HEK293T (cell line): ENCODE measurements around the gene RNU5B-1.
"Not testable (repeated sequence)": the region's sequence is repeated elsewhere in the genome, so short reads cannot be mapped to it uniquely, and the experiment has no call there.

ENCODE experiments used
- CTCF ChIA-PET: fragments of 350-600 bp; formaldehyde crosslinking; extraction: SDS; loops from one replicate; lab custom pipeline; 2021; ENCODE audit warnings: antibody characterized with exemption, inconsistent platforms; lab: Yijun Ruan, JAX
- POLR2A ChIA-PET: fragments of 350-600 bp; formaldehyde crosslinking; extraction: SDS; loops from one replicate; lab custom pipeline; 2020; ENCODE audit warnings: antibody characterized with exemption, inconsistent platforms; lab: Yijun Ruan, JAX
- DNase-seq: peaks from one replicate; pipeline ENCODE4 v3.0.0; 2012; ENCODE audit warnings: mixed read lengths; ENCODE audit errors: extremely low spot score
- ARNT ChIP-seq: fragments of 450-650 bp; IDR thresholded peaks from 2 replicates; pipeline ENCODE4 v1.6.1; 2017; ENCODE audit warnings: mild to moderate bottlenecking
- BHLHE40 ChIP-seq: fragments of 450-650 bp; IDR thresholded peaks from 2 replicates; pipeline ENCODE4 v1.6.1; 2016; ENCODE audit warnings: mild to moderate bottlenecking, moderate library complexity, borderline replicate concordance
- CTBP1 ChIP-seq: fragments of 450-650 bp; IDR thresholded peaks from 2 replicates; pipeline ENCODE4 v1.6.1; 2016; ENCODE audit warnings: borderline replicate concordance
- ELF4 ChIP-seq: fragments of 450-650 bp; IDR thresholded peaks from 2 replicates; pipeline ENCODE4 v1.6.1; 2017; ENCODE audit warnings: antibody characterized with exemption
- FOXA1 ChIP-seq: fragments of 450-650 bp; IDR thresholded peaks from 2 replicates; pipeline ENCODE4 v1.6.1; 2016; ENCODE audit warnings: mild to moderate bottlenecking
- FOXM1 ChIP-seq: fragments of 450-650 bp; IDR thresholded peaks from 2 replicates; pipeline ENCODE4 v1.6.1; 2017; ENCODE audit warnings: mild to moderate bottlenecking, borderline replicate concordance
- L3MBTL2 ChIP-seq: fragments of 450-650 bp; conservative IDR thresholded peaks from 2 replicates; pipeline ENCODE4 v1.6.1; 2016; ENCODE audit warnings: mild to moderate bottlenecking
- LEF1 ChIP-seq: fragments of 450-650 bp; IDR thresholded peaks from 2 replicates; pipeline ENCODE4 v1.6.1; 2017; ENCODE audit warnings: mild to moderate bottlenecking, borderline replicate concordance
- NFRKB ChIP-seq: fragments of 450-650 bp; IDR thresholded peaks from 2 replicates; pipeline ENCODE4 v1.6.1; 2016; ENCODE audit warnings: mild to moderate bottlenecking, moderate library complexity
- PKNOX1 ChIP-seq: fragments of 450-650 bp; IDR thresholded peaks from 2 replicates; pipeline ENCODE4 v1.6.1; 2016
- SP1 ChIP-seq: fragments of 450-650 bp; IDR thresholded peaks from 2 replicates; pipeline ENCODE4 v1.6.1; 2017
- SUZ12 ChIP-seq: fragments of 450-650 bp; IDR thresholded peaks from 2 replicates; pipeline ENCODE4 v1.6.1; 2016; ENCODE audit warnings: mild to moderate bottlenecking
- TARDBP ChIP-seq: fragments of 450-650 bp; IDR thresholded peaks from 2 replicates; pipeline ENCODE4 v1.6.1; 2016
- ZNF384 ChIP-seq: fragments of 450-650 bp; IDR thresholded peaks from 2 replicates; pipeline ENCODE4 v1.6.1; 2016

Gene RNU5B-1

GRCh38 chr15:65346856-65347598 is 42.5 kb downstream of the RNU5B-1 start:
- DNase-seq: no peak
- TF ChIP-seq NFRKB (no peak), SP1 (no peak), LEF1 (no peak), ZNF384 (no peak), ELF4 (no peak), FOXM1 (no peak), L3MBTL2 (no peak), SUZ12 (no peak), FOXA1 (no peak), ARNT (no peak), TARDBP (no peak), CTBP1 (no peak)
- POLR2A ChIA-PET: no interaction called here
- CTCF ChIA-PET: no interaction called here

GRCh38 chr15:65347756-65348155 is 43.3 kb downstream of the RNU5B-1 start:
- DNase-seq, POLR2A ChIA-PET, CTCF ChIA-PET: not testable (repeated sequence)

GRCh38 chr15:65349338-65349737 is 44.9 kb downstream of the RNU5B-1 start:
- TF ChIP-seq L3MBTL2: no peak
- TF ChIP-seq SP1: no peak
- no peak for TF ChIP-seq NFRKB
- TF ChIP-seq PKNOX1: no peak
- TF ChIP-seq FOXM1: no peak
- no peak for TF ChIP-seq CTBP1
- TF ChIP-seq FOXA1: no peak
- no peak for TF ChIP-seq TARDBP
- TF ChIP-seq ARNT: no peak
- no peak for TF ChIP-seq BHLHE40
- no peak for TF ChIP-seq SUZ12
- TF ChIP-seq ELF4: no peak
- POLR2A ChIA-PET: interaction anchor here (0.8 kb wide), 1 partner anchor 45 kb away, joined by 3 read pairs; the partner anchor contains the start of gene RNU5B-1
- CTCF ChIA-PET: no interaction called here
- no peak for DNase-seq

- POLR2A ChIA-PET, DNase-seq: not testable (repeated sequence)
- CTCF ChIA-PET: interaction anchor here (1.0 kb wide), 1 partner anchor 33 kb away, joined by 6 read pairs; no protein-coding TSS in a partner anchor
These were observed 47.5 kb downstream of the RNU5B-1 start for GRCh38 chr15:65351972-65352371.
